Putamen (tissue), 1 donor: ENCODE data around the gene SPRED1.

Experiments used
- DNase-seq: peaks from one replicate; pipeline ENCODE4 v3.0.0-alpha.2; 2016; ENCODE audit warnings: low spot score

The SPRED1 gene

DNA sequence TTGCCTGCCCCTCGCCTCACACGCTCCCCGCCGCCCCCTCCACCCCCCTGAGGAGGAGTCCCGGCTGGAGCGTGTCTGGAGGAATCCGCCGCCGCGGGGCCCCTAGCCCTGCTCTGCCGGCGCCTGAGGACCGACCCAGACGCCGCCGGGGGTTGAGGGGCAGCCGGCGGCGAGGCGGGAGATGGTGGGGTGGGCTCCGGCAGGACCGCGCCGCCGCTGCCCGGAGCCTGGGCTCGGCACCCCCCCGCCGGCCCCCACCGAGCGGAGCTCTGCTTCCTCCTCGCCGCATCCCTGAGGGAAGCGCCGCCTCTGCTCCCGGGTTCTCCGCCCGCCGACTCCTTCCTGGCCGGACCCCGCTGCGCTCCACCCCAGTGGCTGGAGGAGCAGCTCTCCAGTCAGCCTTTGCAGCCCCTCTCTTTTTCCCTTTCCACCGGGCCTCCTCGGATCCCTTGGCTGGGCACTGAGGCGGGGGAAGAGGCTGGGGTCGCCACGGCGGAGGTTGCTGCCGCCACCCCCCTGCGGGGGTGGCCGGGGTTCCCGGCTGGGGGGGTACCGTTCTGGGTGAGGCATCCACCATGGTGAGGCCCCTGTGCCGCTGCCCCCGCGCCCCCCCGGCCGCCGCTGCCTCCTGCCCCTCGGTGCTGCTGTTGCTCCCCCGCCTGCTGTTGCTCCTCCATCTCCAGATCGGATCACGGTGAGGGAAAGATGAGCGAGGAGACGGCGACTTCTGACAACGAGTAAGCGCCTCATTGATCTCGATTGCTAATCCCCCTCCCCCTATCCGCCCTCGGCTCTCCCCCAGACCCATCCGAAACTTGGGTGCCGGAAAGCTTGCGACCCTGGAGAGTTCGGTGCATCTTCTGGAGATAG lies at the start of gene SPRED1:
Gene SPRED1, plus strand, starts transcription at position 356 of the 870 bp plus-strand sequence. Its CDS starts 350 bp downstream, at position 706.
- peak; percentile 73 for DNase-seq

GRCh38 chr15:38205526-38206272 lies 46.9 kb upstream of the SPRED1 start:
- DNase-seq, result peak; percentile 47

GRCh38 chr15:38207621-38208020 lies 45.0 kb upstream of the SPRED1 start:
- DNase-seq, result no peak

DNA sequence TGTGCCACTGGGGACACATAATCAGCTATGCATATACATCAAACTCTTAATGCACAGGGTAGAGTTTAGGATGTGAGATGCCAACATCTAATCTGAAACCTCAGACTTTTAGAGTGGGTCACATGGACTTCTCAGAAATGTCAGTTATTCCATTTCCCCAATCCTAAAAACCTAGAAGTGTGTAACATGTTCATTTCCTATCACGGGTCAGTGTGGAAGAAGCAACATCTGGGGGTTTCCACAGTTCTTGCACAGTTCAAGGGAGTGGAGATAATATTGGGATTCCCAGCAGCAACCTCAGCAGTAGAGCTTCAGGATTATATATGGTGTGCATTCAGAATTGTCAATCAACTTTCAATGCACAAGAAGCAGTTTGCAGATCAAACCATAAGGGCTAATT lies 44.4 kb upstream of the SPRED1 start:
- no peak for DNase-seq

DNA sequence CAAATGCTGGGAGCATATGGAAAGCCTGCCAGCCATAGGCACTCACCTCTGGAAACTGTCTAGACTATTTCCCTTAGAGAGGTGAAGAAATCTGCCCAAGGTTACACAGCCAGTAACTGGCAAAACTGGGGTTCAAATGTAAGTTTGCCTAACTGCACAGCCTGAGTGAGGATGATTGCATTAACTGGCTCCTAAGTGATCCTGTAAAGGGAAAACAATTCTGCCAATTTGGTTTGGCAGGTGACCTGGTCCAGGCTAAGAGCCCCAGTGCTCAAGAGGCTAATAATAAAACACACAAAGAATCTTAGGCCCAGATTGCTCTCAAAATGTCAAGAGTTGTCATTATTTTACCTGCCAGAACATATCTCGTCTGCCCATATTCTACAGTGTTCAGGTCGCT lies 43.9 kb upstream of the SPRED1 start:
- DNase-seq, result no peak

- DNase-seq, result no peak
These were observed 41.4 kb upstream of the SPRED1 start for GRCh38 chr15:38211249-38211648.

DNA sequence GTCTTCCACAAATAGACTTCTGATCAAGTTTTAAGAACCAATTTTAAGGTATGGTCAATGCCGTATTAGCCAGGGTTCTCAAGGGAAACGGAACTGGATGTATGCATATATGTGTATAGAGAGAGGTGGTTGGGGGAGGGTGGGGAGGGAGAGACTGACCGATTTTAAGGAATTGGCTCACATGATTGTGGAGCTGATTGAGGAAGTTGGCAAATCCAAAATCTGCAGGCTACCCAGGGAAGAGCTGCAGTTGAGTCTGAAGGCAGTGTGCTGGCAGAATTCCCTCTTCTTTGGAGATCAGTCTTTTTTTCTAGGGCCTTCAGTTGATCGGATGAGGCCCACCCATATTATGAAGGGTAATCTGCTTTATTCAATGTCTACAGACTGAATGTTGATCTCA lies 40.8 kb upstream of the SPRED1 start:
- no peak for DNase-seq

GRCh38 chr15:38212729-38213351 lies 39.8 kb upstream of the SPRED1 start:
- DNase-seq, result no peak

DNA sequence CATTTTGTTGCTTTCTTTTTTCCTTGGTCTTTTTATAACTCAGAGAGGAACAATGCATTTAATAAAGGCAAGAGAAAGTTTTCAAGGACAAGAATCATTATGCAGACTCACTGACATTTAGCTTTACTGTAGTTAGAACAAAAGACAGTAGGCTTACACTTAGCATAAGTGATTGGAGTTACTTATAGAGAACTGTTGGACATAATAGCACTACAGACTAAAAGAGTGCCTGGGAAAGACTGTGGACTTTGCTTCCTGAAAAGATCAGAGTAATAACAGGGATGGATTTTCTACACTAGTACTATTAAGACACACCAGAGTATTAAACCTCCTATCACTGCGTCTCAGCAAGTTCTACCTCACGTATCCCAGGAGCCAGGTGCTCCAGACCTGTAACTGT lies 39.3 kb upstream of the SPRED1 start:
- no peak for DNase-seq

GRCh38 chr15:38215707-38216106 lies 36.9 kb upstream of the SPRED1 start:
- no peak for DNase-seq

DNA sequence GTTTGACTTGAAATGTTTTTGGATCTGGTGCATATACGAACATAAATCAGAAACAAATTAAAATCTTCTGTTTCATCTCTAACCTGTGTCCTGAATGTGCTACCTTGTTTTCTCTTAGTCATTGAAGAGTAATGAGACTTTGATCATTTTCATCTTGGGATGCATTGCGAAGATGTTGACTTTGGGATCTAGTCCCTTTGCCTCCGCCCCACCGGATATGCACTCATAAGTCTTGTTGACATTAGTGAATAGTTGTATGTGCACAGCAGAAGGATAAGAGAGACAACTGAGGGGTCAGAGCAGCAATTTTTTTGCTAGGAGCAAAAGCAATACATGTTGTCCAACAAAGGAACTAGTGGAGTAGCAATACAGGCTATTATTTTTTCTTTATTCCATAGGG lies 35.9 kb upstream of the SPRED1 start:
- no peak for DNase-seq

GRCh38 chr15:38217191-38217595 lies 35.4 kb upstream of the SPRED1 start:
- DNase-seq, result no peak

DNA sequence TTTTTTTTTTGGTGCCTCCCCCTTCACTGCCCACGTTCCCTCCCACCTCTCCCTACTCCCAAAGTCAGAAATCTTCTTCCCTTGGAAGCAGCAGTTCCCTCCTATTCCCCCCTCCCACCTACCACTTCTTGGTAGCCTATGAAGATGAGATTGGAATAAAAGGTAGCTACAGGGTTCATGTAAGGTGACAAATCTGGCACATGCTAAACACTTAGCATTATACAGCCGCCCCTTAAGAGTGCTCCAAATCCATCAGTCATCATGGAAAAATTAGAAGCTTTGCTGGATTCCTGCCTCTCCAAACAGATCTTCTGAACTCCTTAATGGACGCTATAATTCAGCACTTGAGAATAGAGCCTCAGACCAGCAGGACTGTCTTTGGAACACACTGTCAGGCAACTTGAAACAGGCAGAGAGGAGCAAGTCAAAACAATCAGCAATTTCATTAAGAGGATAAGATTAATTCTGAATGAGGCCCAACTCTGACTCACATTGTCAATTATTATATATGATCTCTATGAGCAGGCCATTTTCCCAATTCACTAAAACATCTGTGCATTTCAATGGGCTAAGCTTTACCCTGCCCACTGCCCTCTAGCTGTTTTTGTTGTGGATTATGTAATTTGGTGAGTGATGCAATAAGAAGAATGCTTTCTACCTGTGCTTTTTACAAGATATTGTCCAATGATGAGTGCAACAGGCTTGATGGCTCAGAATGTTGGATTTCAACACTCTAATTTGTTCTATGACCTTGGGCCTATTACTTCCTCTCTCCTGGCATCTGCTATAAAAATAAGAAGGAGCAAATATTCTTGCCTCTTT lies 34.6 kb upstream of the SPRED1 start:
- DNase-seq, result peak; percentile 71

DNA sequence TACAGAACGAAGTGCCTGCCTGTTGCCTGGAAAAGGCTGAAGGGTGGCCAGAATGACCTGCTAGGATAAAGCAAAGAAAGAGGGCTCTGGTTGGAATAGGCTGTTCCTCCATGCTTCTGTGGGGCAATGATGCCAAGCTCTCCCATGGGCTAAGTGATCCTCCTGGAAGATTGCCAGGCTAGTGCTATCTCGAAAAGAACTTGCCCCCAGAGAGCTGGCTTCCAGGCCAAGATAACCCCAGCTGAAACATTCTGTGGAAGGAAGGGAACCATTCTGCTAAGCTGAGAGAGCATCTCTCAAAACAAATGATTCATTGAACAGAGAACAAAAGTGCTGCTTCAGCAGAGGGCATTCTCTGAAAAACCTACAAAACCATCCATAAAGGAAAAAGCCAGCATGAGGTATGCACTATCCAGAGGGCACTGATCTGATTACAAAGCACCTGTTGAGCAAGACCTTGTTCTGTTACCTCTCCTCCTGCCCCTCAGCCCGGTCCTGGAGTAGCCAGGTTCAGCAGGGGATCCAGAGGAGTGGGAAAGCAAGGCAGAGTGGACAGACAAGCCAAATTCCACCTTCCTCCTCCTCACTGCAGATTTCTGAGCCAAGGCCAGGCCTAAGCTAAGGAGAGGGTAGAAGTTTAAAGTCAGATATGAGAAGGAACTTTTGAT lies 31.9 kb upstream of the SPRED1 start:
- no peak for DNase-seq

DNA sequence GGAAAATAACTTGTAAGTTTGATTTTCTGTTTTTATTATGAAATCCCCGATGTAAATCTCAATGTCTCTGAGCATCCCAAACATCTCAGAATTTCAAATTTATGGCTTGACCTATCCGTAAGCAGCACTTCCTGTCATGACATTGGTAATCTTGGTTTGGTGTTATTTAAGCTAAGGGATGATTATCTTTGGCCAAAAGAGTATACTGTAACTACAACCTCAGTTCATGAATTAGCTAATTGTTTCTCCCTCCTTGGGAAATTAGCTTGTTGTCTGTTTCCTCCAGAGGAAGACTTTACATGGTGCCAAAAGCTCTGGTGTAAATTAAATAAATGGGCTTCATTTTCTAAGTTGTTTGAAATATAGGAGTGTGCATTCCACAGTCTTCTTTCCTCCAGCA lies 28.1 kb upstream of the SPRED1 start:
- no peak for DNase-seq

DNA sequence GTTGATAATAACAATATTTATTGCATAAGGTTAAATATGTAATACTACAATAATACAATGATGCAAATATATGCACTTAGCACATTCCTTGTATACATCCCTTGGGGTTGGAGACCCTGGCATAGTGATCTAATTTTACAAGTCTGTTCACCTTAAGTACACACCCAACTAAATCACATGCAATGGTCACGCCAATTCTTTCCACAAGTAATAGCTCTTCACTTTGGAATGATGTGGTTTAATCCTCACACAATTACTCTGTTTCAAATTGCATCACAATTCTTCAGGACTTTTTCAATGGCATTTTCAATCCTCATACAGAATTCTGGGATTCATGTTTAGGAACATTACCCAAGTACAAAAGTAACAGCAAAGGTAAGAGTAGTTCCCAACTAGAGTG lies 27.3 kb upstream of the SPRED1 start:
- DNase-seq, result no peak

GRCh38 chr15:38226608-38227266 lies 25.9 kb upstream of the SPRED1 start:
- peak; percentile 96 for DNase-seq

DNA sequence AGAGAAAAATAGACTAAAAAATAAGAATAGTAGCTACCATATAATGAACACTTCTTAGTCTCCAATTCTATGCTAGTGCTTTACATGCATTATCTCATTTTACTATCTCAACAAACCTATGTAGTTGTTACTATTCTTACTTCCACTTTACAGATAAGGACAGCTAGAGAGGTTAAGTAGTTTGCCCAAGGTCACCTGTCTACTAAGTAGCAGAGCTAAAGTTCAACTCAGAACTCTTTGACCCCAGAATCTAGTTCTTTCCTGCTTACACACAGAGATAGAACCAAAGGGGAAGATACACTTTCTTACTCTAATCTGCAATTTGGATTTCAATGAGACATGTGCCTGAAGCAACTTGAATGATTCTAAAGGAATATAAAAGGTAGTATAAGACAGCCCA lies 24.7 kb upstream of the SPRED1 start:
- no peak for DNase-seq

DNA sequence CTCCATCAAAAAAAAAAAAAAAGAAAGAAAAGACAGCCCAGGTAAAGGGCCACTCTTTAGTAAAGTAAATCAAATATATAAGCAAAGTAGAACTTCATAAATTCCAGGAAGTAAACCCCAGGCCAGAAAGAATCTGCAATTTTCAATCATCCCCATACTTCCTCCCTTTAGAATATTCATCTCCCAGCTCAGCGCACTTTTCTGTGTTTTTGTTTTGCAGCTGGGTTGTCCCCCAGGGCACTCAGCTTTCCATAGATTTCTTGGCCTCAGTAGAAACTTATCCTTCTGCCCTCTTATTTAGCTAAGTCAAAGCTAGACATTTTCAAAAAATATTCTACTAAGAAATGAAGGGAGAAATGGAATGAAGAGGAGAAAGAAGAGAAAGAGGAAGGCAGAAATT lies 24.0 kb upstream of the SPRED1 start:
- no peak for DNase-seq

GRCh38 chr15:38229705-38230310 lies 22.8 kb upstream of the SPRED1 start:
- no peak for DNase-seq
